Thyroid gland (tissue), 4 donors: Measurements from ENCODE around the gene PXMP4. TPM values are rescaled to one million over a fixed set of nuclear protein-coding genes. Genes with fewer than 3 reads are reported as not detected.

Experiments
- DNase-seq, 2 donors: peaks; one replicate each; pipeline ENCODE4 v3.0.0-alpha.2; 2019
- H3K27ac ChIP-seq, 3 donors: fragments of 200-600 bp; sonication (generic); 1 replicate in 2 of 3; 2 replicates in 1 of 3; pipeline ENCODE4 v1.5.1; 2016 to 2019; ENCODE audit warnings: mild to moderate bottlenecking in 1 of 3, moderate library complexity in 1 of 3
- H3K27me3 ChIP-seq: fragments of 200-600 bp; sonication (generic); one replicate; pipeline ENCODE4 v1.5.1; 2019
- H3K36me3 ChIP-seq, 2 donors: fragments of 200-600 bp; sonication (generic); one replicate each; pipeline ENCODE4 v1.5.1; 2016 to 2019
- H3K4me1 ChIP-seq, 2 donors: fragments of 200-600 bp; sonication (generic); one replicate each; pipeline ENCODE4 v1.5.1; 2017 to 2019
- H3K4me3 ChIP-seq, 3 donors: fragments of 200-600 bp; sonication (generic); replicated peaks in 1 of 3; 1 replicate in 2 of 3; 2 replicates in 1 of 3; pipeline ENCODE4 v1.5.1; 2016; ENCODE audit warnings: mild to moderate bottlenecking in 1 of 3
- H3K9me3 ChIP-seq: fragments of 200-600 bp; sonication (generic); one replicate; pipeline ENCODE4 v1.5.1; 2017
- CTCF ChIP-seq, 6 experiments: fragments of 200-600 bp in 3 of 6; fragments of 450-650 bp in 3 of 6; sonication (generic) in 3 of 6; IDR thresholded peaks; one replicate each; pipeline ENCODE4 v1.5.1; 2016 to 2019; ENCODE audit warnings: antibody characterized with exemption in 6 of 6, mild to moderate bottlenecking in 2 of 6, inconsistent platforms in 1 of 6, moderate library complexity in 1 of 6
- POLR2A ChIP-seq, 2 donors: fragments of 450-650 bp; IDR thresholded peaks; one replicate each; pipeline ENCODE4 v1.6.1; 2017; ENCODE audit warnings: antibody characterized with exemption in 2 of 2, mild to moderate bottlenecking in 2 of 2, moderate library complexity in 1 of 2
- WGBS, 2 donors: methylation state at CpG; one replicate each; pipeline ENCODE4 v1.1.5; 2017; 5-methylcytosine and 5-hydroxymethylcytosine counted together
- intact Hi-C: fragments of 100-400 bp; cut with DNase I; formaldehyde crosslinking; loops from one replicate; pipeline ENCODE4 v1.15.1; 2023
- total RNA-seq, 4 donors: library from RNA; depleted of rRNA; stranded (reverse); fragments of >200 nt; gene quantifications; one replicate each; pipeline ENCODE4 v1.2.3, GENCODE V29; 2016

The PXMP4 gene
- total RNA-seq, 4 donors from 2014 or later, result 17.7 to 31.2 (median 22.0) TPM

- Histone ChIP-seq H3K27ac (peak within 1 kb of the TSS; percentile 90 to 96 (median 91)), H3K4me1 (peaks cover 21 to 23% of the 10 kb centered on the region in 2 donors), H3K27me3 (no peaks in the 10 kb centered on the region), H3K4me3 (peak within 1 kb of the TSS; percentile 14 to 77 (median 42)), H3K9me3 (no peaks in the 10 kb centered on the region), H3K36me3 (no peaks in the 10 kb centered on the region)
- intact Hi-C loops, result loop anchor here (5.0 kb wide), 1 partner anchor 64 kb away; the partner anchor contains the start of gene ACTL10
- DNase-seq, result peak; percentile 91 to 93
- WGBS, 2 donors, result 4 to 10% methylated on average over 23 to 51 of the region's 57 CpGs
- peak in 1 of 2 donors; percentile 57 for TF ChIP-seq POLR2A (IDR thresholded peaks at IDR 0.05)
- peak; percentile 66 to 96 (median 88) for TF ChIP-seq CTCF (IDR thresholded peaks at IDR 0.05)
These were observed 11.6 kb upstream of the PXMP4 start, which contains the start of gene ZNF341 for GRCh38 chr20:33731693-33732165. ZNF341 (plus strand) TSS chr20:33731996; CDS start chr20:33732022, 26 bp downstream.

DNA sequence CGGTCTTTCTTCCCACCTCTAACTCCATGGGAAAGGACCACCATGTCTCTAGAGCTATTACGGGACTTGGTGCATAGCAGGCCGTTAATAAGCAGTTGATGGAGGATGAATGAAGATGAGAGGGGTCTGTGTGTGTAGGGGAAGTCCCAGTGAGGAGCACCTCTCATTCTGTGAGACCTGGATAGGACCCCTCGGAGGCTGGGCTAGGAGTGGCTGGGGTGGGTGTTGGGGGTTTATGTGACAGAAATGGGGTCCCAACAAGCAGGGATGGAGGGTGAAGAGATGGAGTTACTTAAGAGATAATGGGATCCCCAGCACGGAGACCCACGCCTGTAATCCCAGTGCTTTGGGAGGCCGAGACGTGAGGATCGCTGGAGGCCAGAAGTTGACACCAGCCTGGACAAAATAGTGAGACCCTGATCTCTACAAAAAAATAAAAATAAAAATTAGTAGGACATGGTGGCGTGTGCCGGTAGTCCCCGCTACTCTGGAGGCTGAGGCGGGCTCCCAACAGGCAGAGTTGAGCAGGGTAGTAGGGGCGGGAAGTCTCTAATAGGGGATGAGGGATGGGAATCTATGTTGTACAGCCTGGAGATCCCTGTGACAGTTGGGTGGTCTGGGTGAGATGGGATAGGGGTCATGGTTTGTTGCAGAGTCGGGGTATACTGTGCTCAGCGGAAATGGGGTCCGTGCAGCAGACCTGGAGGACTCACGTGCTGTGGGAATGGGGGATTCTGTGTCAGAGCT lies 11.0 kb upstream of the PXMP4 start:
- 82 to 83% methylated on average over 18 of the region's 18 CpGs for WGBS, 2 donors
- TF ChIP-seq POLR2A (IDR thresholded peaks at IDR 0.05), result no peak
- TF ChIP-seq CTCF (IDR thresholded peaks at IDR 0.05), result no peak
- intact Hi-C loops, result loop anchor here (5.0 kb wide), 1 partner anchor 64 kb away; the partner anchor contains the start of gene ACTL10
- DNase-seq, result no peak
- Histone ChIP-seq H3K27me3 (no peaks in the 10 kb centered on the region), H3K36me3 (no peaks in the 10 kb centered on the region), H3K9me3 (no peaks in the 10 kb centered on the region), H3K27ac (peak overlapping the region; percentile 74 to 96 (median 90)), H3K4me1 (peaks cover 21 to 28% of the 10 kb centered on the region in 2 donors), H3K4me3 (peak overlapping the region in 1 of 3 donors; percentile 30)

- Histone ChIP-seq H3K4me1 (peaks cover 24 to 44% of the 10 kb centered on the region in 2 donors), H3K36me3 (no peaks in the 10 kb centered on the region), H3K4me3 (no peak overlapping the region), H3K27me3 (no peaks in the 10 kb centered on the region), H3K9me3 (no peaks in the 10 kb centered on the region), H3K27ac (no peak overlapping the region)
- WGBS, 2 donors, result 60 to 66% methylated on average over 4 of the region's 4 CpGs
- DNase-seq, result no peak
- TF ChIP-seq POLR2A (IDR thresholded peaks at IDR 0.05), result no peak
- no peak for TF ChIP-seq CTCF (IDR thresholded peaks at IDR 0.05)
- intact Hi-C loops, result loop anchor here (5.0 kb wide), 1 partner anchor 37 kb away; no protein-coding TSS in a partner anchor
These were observed 9.0 kb upstream of the PXMP4 start for GRCh38 chr20:33729101-33729500.

- no peak for DNase-seq
- Histone ChIP-seq H3K9me3 (no peaks in the 10 kb centered on the region), H3K36me3 (no peaks in the 10 kb centered on the region), H3K4me3 (no peak overlapping the region), H3K27me3 (no peaks in the 10 kb centered on the region), H3K27ac (no peak overlapping the region), H3K4me1 (peaks cover 19 to 41% of the 10 kb centered on the region in 2 donors)
- intact Hi-C loops, result loop anchor here (5.0 kb wide), 1 partner anchor 36 kb away; no protein-coding TSS in a partner anchor
- WGBS, 2 donors, result 74 to 92% methylated on average over 2 of the region's 2 CpGs
- TF ChIP-seq CTCF (IDR thresholded peaks at IDR 0.05), result no peak
- no peak for TF ChIP-seq POLR2A (IDR thresholded peaks at IDR 0.05)
These were observed 8.4 kb upstream of the PXMP4 start for GRCh38 chr20:33728463-33728862.

DNA sequence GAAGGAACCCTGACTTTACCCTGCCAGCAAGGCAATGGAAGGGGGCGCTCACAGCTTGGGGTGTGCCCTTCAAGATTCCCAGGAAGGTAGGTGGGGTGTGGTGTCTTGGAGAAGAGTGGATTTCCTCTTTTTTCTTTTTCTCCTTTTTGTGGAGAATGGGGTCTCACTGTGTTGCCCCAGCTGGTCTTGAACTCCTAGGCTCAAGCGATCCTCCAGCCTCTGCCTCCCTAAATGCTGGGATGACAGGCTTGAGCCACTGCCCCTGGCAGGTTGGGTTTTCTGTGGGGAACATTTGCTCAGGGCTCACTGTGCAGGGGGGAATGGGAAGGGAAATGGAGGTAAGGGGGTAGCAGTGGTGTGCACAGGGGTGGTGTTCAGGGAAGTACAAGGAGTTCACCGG lies 7.7 kb upstream of the PXMP4 start:
- Histone ChIP-seq H3K36me3 (no peaks in the 10 kb centered on the region), H3K4me1 (peaks cover 12 to 35% of the 10 kb centered on the region in 2 donors), H3K27me3 (no peaks in the 10 kb centered on the region), H3K9me3 (no peaks in the 10 kb centered on the region), H3K4me3 (no peak overlapping the region), H3K27ac (no peak overlapping the region)
- DNase-seq, result no peak
- intact Hi-C loops, result loop anchor here (5.0 kb wide), 1 partner anchor 36 kb away; no protein-coding TSS in a partner anchor
- TF ChIP-seq POLR2A (IDR thresholded peaks at IDR 0.05) (no peak), CTCF (IDR thresholded peaks at IDR 0.05) (no peak)
- WGBS, 2 donors, result 88 to 90% methylated on average over 3 of the region's 3 CpGs
